ENCODE results near the gene RO60.

Gene RO60

DNA sequence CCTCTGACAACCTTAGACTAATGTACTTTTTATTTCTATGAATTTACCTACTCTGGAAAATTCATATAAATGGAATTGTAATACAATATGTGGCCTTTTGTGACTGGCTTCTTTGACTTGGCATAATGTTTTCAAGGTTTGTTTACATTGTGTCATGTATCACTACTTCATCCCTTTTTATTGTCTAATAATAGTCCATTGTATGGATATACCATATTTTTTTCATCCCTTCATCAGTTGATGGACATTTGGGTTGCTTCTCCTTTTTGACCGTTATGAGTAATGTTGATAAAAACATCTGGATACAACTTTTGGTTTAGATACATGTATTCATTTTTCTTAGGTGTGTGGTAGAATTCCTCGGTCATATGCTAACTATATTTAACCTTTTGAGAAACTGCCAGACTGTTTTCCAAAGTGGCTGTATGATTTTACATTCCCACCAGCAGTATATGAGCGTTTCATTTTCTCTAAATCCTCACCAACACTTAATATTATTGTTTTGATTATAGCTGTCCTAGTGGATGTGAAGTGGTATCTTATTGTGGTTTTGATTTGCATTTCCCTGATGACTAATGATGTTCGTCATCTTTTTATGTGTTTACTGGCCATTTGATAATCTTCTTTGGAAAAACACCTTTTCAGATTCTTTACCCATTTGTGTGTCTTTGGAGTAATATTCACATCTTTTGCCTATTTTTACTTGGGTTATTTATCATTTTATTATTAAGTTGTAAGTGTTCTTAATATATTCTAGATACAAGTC is 3.5 kb downstream of the RO60 start:
- Histone ChIP-seq H3K4me3 (replicated peaks; ENCODE audit: insufficient read depth, low read length) (no peak overlapping the region), H3K27me3 (ENCODE audit: insufficient read depth, poor library complexity, severe bottlenecking) (no peaks in the 10 kb centered on the region), H3K27ac (replicated peaks) (no peak overlapping the region)
- no peak for DNase-seq (ENCODE audit: low read depth in 1 of 2, low spot score in 1 of 2)
- TF ChIP-seq CTCF (IDR thresholded peaks at IDR 0.05; ENCODE audit: insufficient read depth, low read length): no peak
- no peak for TF ChIP-seq POLR2AphosphoS5 (IDR thresholded peaks at IDR 0.05; ENCODE audit: low read depth)
- no peak for TF ChIP-seq GABPA (IDR thresholded peaks at IDR 0.05; ENCODE audit: low read depth)
- TF ChIP-seq REST (IDR thresholded peaks at IDR 0.05; ENCODE audit: insufficient replicate concordance, low read depth): no peak
- no peak for TF ChIP-seq SPI1 (IDR thresholded peaks at IDR 0.05; ENCODE audit: borderline replicate concordance, low read depth)

- no peak for DNase-seq (ENCODE audit: low read depth in 1 of 2, low spot score in 1 of 2)
- TF ChIP-seq CTCF (IDR thresholded peaks at IDR 0.05; ENCODE audit: insufficient read depth, low read length) (no peak), SPI1 (IDR thresholded peaks at IDR 0.05; ENCODE audit: borderline replicate concordance, low read depth) (no peak), POLR2AphosphoS5 (IDR thresholded peaks at IDR 0.05; ENCODE audit: low read depth) (no peak), GABPA (IDR thresholded peaks at IDR 0.05; ENCODE audit: low read depth) (no peak), REST (IDR thresholded peaks at IDR 0.05; ENCODE audit: insufficient replicate concordance, low read depth) (no peak)
- H3K27ac ChIP-seq (replicated peaks): no peak overlapping the region
Observed at GRCh38 chr1:193065954-193066353, 6.5 kb downstream of the RO60 start.

GRCh38 chr1:193066606-193067005 is 7.2 kb downstream of the RO60 start:
- no peaks in the 10 kb centered on the region for H3K27me3 ChIP-seq (ENCODE audit: insufficient read depth, poor library complexity, severe bottlenecking)
- no peak for DNase-seq (ENCODE audit: low read depth in 1 of 2, low spot score in 1 of 2)
- no peak overlapping the region for H3K4me3 ChIP-seq (replicated peaks; ENCODE audit: insufficient read depth, low read length)
- TF ChIP-seq CTCF (IDR thresholded peaks at IDR 0.05; ENCODE audit: insufficient read depth, low read length): no peak
- no peak for TF ChIP-seq GABPA (IDR thresholded peaks at IDR 0.05; ENCODE audit: low read depth)
- no peak for TF ChIP-seq REST (IDR thresholded peaks at IDR 0.05; ENCODE audit: insufficient replicate concordance, low read depth)
- TF ChIP-seq SPI1 (IDR thresholded peaks at IDR 0.05; ENCODE audit: borderline replicate concordance, low read depth): no peak
- no peak for TF ChIP-seq POLR2AphosphoS5 (IDR thresholded peaks at IDR 0.05; ENCODE audit: low read depth)
- no peak overlapping the region for H3K27ac ChIP-seq (replicated peaks)

More at GRCh38 chr1:193065954-193066353, 6.5 kb downstream of the RO60 start:
- no peak overlapping the region for H3K4me3 ChIP-seq (replicated peaks; ENCODE audit: insufficient read depth, low read length)
- no peaks in the 10 kb centered on the region for H3K27me3 ChIP-seq (ENCODE audit: insufficient read depth, poor library complexity, severe bottlenecking)
